Activated T-cell treated with anti-CD3 and anti-CD28 coated beads for 1 hour (primary cell): ENCODE data around the gene PKD1L1.
"Not testable (repeated sequence)": the region's sequence is repeated elsewhere in the genome, so short reads cannot be mapped to it uniquely, and the experiment has no call there.

Experiments used
- DNase-seq: peaks from one replicate; pipeline ENCODE4 v3.0.0-alpha.2; 2020; ENCODE audit warnings: low read depth

PKD1L1 gene

DNA sequence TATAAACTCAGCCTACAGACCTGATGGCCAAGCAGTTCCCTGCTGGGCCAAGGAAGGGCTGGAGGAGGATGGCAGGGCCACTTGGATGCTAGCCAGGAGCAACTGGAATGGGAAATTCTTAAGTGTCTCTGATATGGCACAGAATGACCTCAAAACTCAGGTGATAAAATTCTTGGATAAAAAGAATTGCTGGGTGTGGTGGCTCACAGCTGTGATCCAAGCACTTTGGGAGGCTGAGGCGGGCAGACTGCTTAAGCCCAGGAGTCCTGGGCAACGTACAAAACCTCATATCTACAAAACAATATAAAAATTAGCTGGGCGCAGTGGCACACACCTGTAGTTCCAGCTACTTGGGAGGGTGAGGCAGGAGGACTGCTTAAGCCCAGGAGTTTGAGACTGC lies 14.0 kb upstream of the PKD1L1 start:
- no peak for DNase-seq

DNA sequence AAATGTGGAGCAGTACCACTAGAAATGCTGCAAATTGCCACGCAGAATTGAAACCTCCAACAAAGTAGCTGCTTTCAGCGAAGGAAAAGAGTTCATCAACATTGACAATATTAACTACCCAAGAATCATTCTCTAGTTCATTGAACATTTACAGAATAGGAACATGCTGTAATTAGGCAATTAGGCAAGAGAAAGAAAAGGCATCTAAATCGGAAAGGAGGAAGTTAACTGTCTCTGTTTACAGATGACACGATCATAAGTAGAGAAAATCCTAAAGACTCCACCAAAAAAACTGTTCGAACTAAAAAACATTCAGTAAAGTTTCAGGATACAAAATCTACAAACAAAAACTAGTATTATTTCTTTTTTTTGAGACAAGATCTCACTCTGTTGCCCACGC lies 8.9 kb upstream of the PKD1L1 start:
- DNase-seq: no peak

DNA sequence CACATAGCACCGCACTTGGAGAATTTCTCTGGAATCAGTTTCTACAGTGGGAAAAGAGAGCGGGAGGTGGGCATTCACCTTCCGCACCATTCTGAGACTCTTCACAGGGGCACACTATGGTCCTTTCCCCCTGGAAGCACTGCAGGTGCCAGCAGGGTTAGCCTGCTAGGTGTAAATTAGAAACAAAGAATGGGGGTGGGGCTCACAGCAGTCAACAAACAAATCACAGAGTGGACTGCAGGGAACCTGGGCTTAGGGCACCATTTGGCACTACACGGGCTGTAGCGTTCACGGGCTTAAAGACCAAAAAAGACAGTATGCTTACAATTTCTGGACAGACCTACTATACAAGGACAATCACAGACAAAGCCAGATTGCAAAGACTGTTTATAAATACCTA lies 8.0 kb upstream of the PKD1L1 start:
- no peak for DNase-seq

DNA sequence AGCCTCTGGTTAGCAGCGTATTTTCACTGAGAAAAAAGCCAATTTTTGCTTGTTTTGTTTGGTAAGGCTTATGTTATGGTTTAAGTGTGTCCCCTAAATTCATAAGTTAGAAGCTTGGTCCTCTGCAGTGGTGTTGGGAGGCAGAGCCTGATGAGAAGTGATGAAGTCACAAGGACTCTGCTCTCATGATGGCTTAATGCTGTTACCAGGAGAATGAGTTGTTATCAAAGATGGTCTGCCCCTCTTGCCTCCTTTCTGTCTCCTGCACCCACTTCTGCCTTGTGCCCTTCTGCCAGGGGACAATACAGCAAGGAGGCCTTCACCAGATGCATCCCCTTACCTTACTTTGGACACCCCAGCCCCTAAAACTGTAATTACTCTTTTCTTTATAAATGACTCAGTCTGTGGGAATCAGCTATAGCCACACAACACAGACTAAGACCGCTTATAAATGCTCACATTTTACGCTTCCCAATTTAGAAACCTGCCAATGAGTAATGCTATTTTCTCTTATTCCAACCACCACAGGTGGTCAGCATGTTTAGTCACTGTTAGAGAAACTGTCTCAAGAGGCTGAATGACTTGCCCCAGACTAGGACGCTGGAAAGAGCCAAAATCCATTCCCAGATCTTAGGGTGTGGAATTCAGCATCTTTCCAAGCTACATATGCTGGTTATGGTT lies 6.1 kb upstream of the PKD1L1 start:
- DNase-seq: no peak

DNA sequence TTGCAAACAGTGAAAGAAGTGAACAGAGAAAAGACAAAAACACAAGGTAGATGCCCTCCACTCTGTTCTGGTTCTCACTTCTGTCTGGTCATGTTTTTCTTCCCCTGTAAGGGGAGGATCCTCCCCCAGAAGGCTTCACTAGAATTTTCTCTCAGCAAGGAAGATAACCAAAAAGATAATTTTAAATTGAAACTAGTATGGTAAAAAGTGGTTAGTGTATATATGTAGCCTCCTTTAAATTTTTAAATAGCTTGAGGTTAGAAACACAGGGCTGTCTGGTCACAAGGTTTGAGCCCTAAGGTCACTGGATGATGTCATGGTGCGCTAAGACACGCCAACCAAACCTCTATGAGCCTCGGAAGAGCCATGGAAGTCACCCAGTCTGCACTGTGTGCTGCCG lies 5.6 kb upstream of the PKD1L1 start:
- DNase-seq: no peak

DNA sequence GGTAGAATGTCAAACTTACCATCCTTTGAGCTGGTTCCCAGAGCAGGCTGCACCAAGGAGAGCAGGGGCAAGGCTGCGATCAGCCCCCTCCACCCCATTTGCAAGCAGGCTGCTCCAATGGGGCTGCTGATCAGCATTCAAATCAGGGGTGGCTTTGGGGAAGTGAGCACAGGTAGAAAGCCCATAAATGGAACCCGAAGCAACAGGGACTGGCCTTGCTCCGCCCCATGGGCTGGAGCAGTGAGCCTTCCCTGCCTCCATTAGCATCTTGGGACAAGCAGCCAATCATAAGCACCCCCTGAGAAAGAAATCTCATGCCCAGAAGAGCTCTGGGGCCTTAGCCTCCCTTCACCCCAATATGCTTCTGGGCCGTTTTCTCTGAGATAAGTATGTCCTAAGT lies 4.0 kb upstream of the PKD1L1 start:
- no peak for DNase-seq

DNA sequence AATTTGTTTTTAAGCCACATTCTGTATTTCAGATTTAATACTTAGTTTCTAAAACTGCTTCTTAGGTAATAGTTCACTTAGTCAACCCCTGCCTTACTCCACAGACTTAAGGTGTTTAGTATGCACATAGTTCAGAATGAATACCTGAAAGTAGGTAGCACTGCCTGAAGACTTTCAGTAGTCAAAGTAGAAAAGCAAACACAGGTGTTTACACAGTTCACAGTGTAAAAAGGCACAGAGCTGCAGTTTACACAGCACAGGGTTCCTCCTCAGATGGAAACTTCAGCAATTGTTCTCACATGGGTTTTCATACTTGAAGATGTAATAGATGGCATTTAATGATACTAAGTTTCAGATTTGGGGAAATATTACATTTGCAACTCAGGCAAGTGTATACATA lies 3.1 kb upstream of the PKD1L1 start:
- DNase-seq: no peak

DNA sequence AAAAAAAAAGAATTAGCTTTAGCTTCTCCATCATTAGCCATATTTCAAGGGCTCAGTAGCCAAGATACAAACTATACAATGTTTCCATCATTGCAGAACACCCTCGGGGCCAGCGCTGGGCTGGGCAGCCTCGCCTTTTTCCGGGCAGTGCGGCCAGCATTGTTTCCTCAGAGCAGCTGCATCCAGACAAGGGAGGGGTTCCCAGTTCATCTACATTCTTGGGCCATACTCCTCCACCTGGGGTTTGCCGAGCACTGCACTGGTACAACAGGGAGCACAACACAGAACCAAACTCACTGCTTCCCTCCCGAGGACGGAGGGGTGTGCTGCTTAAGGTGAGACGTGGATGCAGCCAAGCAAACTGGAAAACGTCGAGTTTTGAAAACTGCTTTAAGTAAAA lies 2.4 kb upstream of the PKD1L1 start:
- no peak for DNase-seq

DNA sequence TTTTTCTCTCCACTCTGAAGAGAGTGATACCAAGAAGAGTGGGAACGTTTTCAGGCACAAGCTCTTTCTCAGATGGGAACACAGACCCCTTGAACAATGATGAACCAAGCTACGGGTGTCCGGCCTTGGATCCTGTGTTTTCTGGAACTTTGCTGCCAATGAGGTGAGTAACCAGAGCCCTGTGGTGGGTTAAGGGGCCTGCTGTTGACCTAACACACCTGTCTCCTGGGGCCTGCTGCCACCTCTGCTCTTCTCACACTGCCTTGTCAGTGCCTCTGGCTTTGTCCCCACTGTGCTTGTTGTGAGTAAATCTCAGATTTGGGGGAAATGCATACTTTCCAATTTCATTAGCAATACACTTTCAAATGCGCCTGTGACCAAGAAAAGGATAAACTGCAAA lies 1.4 kb upstream of the PKD1L1 start:
- DNase-seq: no peak

DNA sequence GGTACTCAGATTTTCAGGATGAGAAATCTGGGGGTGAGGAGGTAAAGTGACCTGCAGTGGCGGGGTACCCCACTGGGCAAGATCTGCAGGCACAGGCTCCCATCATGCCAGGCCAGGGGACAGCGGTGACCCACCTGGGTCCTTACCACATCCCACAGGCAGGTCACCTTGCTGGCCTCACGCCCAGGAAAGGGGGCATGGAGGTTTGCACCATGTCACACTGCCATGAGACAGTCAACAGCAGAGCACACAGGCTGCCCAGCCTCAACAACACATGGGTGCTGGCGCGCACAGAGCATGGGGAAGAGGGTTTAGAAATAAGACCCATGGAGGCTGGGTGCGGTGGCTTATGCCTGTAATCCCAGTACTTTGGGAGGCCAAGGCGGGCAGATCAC lies 914 bp downstream of the PKD1L1 start:
- DNase-seq: no peak

DNA sequence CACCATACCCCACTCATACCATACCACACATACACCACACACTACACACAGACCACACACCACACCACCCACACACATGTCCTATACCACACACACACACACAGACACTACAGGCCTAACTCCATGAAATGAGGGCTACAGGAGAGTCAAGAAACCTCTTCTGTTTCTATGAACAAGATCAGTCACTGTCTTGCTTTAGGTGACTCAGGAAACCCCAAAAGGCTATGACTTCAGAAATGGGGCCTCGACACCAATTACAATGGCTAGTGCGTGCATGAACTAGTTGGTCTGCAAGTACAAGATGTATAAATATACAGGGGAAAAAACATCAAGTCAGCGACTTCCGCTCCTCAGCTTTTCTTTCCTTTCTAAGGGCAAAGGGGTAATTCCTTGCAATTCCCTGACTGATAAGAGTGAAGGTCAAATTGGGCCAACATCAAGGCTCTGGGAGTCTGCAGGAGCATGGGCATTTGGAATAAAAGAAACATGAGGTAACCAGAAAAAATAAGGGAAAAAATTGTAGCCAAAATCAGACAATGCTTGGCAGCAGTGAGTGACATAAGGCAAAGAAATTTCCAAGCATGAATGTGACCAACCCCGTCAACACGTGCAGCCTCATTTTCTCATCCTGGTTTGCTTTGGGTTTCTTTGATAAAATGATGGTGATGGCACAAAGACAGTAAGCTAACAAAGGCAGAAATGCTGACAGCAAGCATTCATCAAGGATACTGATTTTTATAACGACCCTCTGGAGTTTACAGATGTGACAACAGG lies 1.5 kb downstream of the PKD1L1 start:
- no peak for DNase-seq

DNA sequence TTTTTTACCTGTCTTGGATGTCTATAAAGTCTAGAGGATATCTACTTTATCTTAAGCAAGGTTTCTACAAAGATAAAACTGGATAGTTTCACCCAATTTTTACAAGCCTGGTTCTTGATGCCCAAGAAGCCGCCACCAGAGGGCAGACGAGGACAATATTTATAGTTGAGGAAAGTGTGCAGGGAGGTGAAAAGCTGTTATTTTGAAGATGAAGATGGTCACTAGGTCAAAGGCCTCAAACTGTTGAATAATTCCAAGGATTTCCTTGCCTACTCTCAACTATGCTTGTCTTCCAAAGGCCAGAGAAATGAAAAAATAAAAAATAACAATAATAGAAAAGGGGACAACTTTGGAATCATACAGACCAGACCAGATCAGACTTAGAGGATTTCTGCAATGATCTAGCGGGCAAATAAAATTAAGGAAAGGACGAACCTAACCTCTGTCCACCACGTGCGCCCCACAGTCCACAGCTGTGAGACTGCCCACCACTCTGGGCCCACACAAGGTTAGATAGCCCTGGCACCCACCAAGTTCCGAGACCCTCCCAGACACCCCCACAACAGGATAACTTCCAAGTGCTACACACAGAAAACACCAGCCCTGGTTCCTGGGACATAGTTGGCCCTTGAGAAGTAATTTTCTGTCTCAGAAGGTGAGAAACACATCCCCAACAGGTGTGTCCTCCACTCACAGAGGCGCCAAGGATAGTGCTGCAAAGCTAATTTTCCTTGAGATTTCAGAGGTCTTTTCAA lies 2.8 kb downstream of the PKD1L1 start:
- DNase-seq: peak; percentile 80

DNA sequence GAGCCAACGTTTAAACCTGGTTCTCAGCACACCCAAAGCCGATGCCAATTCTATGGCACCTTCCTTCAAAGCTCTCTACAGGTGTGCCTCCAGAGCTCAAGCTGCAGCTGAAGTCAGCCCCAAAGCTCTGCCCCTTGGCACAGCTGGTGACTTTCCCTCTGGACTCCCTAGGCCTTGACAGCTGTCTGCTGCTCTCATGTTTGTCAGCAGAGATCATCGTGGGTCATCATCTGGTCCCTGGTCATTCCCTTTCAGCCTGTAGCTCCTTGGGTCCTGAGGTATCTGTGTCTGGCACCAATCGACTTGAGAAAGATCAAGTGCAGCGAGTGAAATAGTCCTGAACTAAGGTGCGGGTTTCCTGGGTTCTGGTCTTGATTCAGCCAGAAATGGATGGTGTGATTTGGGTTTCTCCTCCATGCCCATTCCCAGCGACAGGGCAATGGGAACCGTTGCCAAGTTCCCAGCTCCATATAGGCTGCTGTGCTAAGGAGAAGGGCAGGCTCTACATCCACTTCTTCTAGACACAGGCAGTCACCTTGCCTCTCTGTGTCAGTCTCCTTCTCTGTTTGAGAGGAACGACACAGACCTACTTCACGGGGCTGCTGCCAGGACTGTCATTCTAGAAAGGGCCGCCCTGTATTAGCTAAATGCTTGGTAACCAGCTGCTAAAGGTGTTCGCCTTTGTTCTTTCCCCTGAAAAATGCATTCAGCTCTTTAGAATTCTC lies 3.6 kb downstream of the PKD1L1 start:
- DNase-seq: no peak

DNA sequence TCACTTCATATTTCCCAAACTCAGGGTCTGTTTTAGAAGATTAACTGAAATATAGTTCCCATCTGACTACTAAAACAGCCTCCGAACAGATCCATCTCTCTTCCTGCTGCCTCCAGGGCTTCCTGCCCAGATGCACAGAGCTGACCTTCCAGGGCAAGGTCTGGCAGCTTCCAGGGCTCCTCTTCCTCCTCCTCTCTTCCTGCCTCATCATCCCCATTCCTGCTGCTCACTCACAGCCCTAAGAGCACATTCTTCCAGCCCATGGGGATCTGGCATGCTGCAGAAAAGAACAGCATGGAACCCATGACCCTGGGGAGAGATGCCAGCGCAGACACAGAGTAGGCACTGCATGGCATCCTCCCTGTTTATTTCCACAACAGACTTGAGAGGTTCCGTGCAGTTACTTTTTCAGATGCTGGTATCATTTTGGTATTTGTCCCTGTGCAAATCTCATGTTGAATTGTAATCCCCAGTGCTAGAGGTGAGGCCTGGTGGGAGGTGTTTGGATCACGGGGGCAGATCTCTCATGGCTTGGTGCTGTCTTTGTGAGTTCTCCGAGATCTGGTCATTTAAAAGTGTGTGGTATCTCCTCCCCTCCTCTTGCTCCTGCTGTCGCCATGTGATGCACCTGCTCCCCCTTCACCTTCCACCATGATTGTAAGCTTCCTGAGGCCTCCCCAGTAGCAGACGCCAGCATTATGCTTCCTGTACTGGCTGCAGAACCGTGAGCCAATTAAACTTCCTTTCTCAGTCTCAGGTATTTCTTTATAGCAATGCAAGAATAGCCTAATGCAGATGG lies 4.4 kb downstream of the PKD1L1 start:
- DNase-seq: no peak

DNA sequence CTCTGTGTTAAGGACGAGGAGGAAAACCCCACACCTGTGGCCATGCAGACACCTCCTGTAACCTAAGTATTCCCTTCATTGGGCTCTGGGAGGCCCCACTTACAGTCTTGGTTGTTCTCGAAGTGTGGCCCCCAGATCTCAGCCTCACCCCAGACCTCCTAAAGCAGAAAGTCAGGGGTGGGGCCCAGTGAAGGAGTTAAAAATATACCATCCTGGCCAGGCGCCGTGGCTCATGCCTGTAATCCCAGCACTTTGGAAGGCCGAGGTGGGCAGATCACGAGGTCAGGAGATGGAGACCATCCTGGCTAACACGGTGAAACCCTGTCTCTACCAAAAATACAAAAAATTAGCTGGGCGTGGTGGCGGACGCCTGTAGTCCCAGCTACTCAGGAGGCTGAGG lies 5.6 kb downstream of the PKD1L1 start:
- not testable (repeated sequence) for DNase-seq

DNA sequence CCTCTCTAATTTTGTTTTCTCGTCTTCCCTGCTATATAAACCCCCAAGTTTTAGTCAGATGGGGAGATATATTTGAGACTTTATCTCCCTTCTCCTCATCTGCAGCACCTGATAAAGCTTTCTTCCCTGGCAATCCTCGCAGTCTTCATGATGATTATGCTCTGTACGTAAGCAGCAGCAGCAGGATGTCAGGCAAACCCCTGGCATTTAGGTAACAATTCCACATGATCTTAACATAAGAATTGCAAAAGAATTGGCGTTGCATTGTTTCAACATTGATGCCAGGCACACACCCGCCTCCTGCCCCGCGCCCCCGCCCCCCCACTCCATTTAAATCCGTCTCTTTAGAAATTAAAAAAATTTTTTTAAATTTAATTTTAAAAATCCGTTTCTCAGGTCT lies 6.1 kb downstream of the PKD1L1 start:
- no peak for DNase-seq

DNA sequence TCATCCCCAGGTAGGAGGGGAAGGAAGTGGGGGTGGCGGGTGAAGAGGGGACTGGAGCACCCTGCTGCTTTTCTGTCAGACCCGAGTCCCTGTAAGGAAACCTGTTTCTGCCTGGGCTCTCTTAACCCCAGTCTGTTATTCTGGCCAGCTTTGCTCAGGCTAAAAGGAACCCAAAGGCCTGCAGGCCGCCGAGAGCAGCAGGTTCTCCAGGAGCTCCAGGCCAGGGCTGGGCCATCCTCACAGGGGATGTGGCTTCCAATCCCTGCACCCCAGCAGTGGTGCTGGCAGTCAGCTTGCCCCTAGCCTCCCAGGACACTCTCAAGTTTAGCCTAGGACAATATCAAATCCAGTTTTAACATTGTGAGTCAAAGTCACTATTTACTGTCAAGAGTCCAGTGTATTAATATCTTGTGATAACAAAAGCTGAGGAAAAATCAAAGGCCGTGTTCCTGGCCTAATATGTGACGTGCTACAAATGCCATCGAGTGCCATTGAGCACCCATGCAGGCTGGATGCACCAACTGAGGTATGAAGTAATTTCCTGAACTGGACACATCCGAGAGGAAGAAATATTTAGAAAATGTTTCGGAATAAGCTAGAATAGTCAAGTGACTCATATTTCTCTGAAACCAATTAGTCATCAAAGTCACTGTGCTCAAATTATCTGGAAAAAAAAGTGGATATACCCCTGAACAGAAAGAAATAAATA lies 7.0 kb downstream of the PKD1L1 start:
- DNase-seq: no peak

DNA sequence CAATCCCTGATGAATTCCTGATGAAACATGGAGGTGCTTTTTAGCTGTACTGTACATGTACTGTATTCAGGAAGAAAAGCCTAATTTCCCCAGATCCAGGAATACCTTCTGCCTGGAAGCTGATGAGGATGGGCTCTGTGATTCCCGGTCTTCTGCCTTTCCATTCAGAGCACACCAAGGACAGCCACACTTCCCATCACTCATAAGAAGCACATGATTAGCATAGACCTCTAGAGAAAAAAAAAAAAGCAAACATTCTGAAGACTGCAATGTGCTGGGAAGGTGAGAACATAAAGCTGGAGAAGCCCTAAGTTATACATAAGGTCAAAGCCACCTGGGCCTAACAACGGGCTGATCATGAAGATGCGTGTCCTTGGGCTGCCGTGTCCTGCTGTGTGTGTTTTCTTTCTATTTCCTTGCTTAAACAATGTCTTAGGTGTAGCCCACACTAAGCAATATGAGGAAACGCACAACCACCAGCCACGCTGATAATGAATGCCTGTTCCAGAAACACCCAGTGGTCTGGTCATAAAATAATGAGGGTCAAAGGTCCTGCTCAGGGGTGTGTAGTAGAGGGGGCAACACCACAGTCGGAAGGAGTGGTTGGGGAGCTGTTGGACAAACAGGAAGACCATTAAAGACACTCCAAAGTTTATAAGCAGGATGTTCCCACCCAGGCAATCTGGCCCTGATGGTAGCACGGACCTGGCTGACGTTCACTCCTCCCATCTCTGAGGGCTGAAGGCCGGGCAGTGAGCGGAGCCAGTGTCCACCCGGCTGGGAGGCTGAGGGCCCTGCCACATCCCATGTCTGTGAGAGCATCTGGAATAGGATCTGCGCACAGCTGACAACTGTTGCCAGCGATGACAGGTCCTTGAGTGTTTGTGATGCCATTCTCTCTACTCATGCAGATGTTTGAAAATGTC lies 7.9 kb downstream of the PKD1L1 start:
- no peak for DNase-seq

DNA sequence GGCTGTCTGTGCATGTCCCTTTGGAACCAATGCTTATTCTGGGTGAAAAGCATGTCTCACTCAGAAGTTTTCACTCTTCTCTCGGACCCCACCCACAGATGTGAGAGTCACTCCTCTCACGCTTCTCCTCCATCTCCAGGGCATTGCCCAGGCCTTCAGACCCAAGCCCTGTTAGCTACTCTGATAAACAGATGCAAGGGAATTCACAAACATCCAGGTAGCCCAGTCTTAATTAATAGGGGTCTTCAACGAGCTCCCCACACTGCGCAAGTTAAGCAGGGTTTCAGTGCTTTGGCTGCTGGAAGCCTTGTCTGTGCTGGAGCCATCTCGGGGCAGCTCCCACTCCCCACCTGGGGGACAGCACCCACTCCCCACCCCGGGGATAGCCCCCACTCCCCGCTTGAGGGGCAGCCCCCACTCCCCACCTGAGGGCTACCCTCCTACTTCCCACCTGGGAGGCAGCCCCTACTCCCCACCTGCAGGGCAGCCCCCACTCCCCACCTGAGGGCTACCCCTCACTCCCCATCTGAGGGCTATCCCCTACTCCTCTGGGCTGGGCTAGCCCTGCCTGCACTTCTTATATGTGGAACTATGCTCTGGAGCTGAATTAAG lies 8.7 kb downstream of the PKD1L1 start:
- DNase-seq: no peak
